CD4-positive, alpha-beta T cell treated with Interleukin-4 for 1 hour (primary cell): Measurements from ENCODE around the gene FAM131A.

Source experiments
- DNase-seq, 2 donors: peaks; one replicate each; pipeline ENCODE4 v3.0.0-alpha.2; 2020 to 2022

FAM131A gene

GRCh38 chr3:184343200-184343876 lies 5.9 kb downstream of the FAM131A start:
- DNase-seq: no peak

GRCh38 chr3:184344579-184345316 lies 7.3 kb downstream of the FAM131A start:
- no peak for DNase-seq

- DNase-seq: no peak
These were observed 8.1 kb downstream of the FAM131A start for GRCh38 chr3:184345317-184346144.

DNA sequence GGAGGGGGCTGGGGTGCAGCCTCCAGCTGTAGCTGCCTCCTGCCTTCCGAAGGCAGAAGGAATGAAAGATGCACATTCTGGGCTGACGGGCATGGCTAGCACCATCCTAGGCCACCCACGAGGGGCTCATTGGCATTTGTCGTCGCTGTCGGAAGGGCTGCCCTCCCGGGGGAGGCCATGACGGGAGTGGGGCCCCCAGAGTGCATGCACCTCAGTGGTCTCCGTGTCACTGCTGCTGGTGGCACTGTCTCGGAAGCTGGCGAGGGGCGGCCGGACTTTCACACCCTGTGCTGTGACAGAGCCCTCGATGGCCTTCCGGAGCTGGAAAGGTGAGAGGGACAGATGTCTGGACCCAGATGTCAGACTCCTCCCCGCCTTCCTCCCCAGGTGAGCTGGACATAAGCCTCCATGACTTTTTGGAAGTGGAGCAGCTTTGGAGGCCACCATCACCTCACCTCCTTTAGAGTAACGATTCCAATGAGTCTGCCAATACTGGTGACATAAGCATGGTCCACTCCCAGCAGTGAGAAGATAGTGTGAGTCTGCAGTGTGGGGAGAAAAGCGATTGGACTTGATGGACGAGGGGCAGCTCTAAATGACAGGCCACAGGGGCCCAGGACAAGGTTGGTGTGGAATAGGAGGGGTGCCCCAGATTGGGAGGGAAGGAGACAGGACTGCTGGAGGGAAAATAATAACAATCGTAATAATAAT lies 9.2 kb downstream of the FAM131A start:
- DNase-seq: no peak

- no peak for DNase-seq
These were observed 10.1 kb downstream of the FAM131A start for GRCh38 chr3:184347321-184348056.

DNA sequence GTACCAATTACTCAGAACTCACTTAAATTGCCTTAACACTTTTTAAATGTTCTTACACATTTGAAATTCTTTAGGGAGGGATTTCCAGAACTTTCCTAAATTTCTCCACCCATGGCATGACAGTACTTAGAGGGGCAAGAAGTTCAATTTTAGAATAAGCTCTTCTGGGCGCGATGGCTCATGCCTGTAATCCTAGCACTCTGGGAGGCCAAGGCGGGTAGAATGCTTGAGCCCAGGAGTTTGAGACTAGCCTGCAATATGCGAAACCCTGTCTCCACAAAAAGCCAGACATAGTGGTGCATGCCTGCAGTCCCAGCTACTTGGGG lies 10.6 kb downstream of the FAM131A start:
- DNase-seq: no peak

- DNase-seq: no peak
These were observed 12.4 kb downstream of the FAM131A start for GRCh38 chr3:184349563-184350470.

DNA sequence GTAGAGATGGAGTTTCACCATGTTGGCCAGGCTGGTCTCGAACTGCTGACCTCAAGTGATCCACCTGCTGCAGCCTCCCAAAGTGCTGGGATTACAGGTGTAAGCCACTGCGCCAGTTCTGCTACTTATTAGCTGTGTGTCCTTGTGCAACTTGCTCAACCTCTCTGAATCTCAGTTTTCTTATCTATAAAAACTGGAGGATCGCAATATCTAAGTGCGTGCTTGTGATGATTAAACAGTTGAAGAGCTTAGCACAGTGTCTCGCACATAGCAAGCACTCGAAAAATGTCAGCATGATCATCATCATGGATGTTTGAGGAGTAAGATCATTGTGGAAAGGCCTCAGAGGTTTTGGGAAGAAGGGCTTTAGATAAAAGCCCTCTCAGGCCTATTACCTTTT lies 13.2 kb downstream of the FAM131A start:
- no peak for DNase-seq

GRCh38 chr3:184351511-184352148 lies 14.2 kb downstream of the FAM131A start:
- DNase-seq: no peak

DNA sequence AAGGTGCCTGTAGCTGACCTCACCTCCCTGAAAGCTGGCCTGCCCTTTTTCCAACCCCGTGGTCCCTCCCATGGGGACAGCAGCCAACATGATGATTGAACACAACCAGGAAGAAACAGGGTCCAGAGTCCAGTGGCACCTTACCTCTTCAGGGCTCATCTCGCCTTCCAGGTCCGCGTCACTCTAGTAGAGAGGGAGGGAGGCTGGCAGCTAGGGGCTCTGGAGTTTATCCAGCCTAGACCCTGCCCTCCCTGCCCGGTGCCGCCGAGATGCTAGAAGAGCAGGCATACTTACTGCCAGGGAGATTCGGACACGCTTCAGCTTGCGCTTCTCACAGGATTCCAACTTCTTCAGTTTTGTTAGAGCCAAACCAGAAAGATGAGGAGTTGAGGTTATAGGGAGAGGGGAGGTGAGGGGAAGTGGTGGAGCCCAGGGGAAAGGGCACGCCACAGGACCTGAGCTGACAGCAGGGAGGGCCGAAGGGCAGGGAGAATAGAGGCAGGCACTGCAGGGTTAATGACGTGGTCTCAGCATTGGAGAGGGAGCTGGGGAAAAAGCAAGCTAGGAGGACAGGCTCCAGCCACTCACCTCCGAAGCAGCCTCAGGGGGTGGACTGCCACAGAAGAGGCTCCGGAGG lies 14.9 kb downstream of the FAM131A start:
- DNase-seq: no peak

GRCh38 chr3:184352897-184353545 lies 15.6 kb downstream of the FAM131A start:
- no peak for DNase-seq

GRCh38 chr3:184353546-184353941 lies 16.1 kb downstream of the FAM131A start:
- DNase-seq: no peak

DNA sequence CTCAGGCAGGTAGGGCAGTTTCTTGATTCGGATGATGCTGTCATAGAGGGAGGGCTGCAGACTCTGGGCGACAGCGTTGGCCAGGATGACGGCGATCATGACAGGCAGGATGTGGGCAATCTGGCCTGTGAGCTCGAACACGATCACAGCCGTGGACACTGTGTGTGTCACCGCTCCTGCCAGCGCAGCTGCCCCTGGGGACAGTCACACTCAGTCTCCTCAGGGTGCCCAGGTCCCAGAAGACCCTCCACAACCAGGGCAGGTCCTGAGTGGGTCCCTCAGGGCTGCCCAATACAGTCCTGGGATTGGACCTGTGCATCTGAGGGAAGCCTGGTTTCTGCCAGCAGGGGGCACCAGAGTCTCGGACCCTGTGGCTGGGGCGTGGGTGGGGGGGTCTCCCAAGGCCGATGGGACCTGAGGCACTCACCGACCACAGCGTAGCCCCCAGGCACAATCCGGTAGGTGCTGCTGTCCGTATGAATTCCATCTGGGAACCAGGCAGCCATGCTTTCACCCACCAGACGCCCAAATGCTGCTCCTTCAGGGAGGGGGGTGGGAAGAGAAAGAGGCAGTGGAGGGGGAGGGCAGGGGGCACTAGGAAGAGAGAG lies 16.8 kb downstream of the FAM131A start:
- peak; percentile 58 to 71 for DNase-seq

DNA sequence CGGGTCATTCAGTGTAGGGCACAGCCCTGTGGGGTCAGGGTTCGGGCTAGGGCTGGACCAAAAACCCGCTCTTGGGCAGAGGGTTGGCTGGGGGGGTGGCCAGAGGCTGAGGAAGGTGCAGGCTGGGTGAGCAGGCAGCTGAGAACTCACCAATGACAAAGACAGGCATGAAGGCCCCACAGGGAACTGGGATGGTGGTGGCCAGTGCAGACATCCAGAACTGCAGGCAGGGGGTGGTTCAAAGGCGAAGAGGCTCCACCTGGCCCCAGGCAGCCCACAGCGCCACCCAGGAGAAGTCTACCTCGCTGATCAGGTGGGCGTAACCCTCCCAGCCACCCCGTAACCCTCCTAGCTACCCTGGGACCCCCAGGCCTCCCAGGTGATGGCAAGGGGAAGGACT lies 17.4 kb downstream of the FAM131A start:
- DNase-seq: no peak

GRCh38 chr3:184355261-184356040 lies 18.1 kb downstream of the FAM131A start:
- no peak for DNase-seq

DNA sequence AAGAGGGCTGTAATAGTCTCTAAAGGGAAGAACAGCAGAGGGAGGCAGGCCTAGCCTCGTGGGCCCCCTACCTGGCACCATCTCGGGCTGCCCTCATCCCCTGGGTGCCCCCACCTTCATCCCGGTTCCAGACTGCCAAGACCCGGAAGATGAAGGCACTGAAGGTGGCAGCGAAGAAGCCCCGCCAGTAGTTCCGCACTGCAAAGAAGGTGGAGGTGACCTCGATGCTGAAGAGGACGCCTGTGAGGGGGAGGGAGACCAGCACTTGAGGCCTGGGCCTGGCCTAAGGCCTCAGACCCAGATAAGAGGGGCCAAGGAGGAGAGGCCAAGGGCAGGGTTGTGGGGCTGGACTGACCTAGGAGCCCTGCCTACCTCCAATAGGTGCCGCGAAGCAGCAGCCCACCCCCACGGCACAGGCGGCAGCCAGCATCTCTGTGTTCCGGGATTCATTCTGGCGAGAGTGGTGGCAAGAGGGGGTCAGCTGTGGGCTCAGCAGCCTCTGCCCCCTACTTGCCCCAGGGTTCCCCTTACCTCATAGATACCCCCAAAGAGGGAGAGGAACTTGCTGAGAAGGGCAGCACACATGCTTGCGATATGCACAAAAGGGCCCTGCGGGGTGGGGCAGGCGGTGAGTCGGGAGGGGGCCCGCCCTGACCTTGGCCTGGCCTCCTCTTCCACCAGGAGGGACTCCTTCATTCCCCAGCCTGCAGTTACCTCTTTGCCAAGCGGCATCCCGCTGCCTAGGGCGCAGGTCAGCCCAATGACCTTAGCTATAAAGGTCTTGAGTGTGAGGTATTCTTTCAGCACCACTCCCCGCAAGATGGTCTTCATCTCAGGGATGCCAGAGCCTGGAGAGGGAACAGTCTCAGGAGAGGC lies 20.1 kb downstream of the FAM131A start:
- no peak for DNase-seq

GRCh38 chr3:184358124-184358767 lies 20.8 kb downstream of the FAM131A start:
- no peak for DNase-seq
